H9 (cell line): ENCODE data around the gene TTC31. TPM values are rescaled to one million over a fixed set of nuclear protein-coding genes. Genes with fewer than 3 reads are reported as not detected.

Source experiments
- DNase-seq: peaks from one replicate; pipeline ENCODE4 v3.0.0-alpha.2; 2017
- H2AFZ ChIP-seq: one replicate; pipeline ENCODE4 v1.6.1; 2013; ENCODE audit warnings: mild to moderate bottlenecking, low read length, control low read depth, moderate library complexity
- H2AK5ac ChIP-seq: 2 replicates; pipeline ENCODE4 v1.6.1; 2013; ENCODE audit warnings: low read length, control low read depth, mixed read lengths; ENCODE audit not compliant: insufficient read length
- H2BK120ac ChIP-seq: one replicate; pipeline ENCODE4 v1.6.1; 2013; ENCODE audit warnings: low read depth, mild to moderate bottlenecking, low read length, control low read depth, inconsistent platforms; ENCODE audit not compliant: poor library complexity, severe bottlenecking
- H2BK12ac ChIP-seq: 2 replicates; pipeline ENCODE4 v1.6.1; 2013; ENCODE audit warnings: low read length, control low read depth, mixed read lengths, low read depth; ENCODE audit not compliant: insufficient read length
- H2BK15ac ChIP-seq: 2 replicates; pipeline ENCODE4 v1.6.1; 2013; ENCODE audit warnings: low read depth, low read length, control low read depth
- H2BK20ac ChIP-seq: one replicate; pipeline ENCODE4 v1.6.1; 2013; ENCODE audit warnings: low read depth, mild to moderate bottlenecking, low read length, control low read depth, inconsistent platforms; ENCODE audit not compliant: poor library complexity, severe bottlenecking
- H2BK5ac ChIP-seq: 2 replicates; pipeline ENCODE4 v1.6.1; 2013; ENCODE audit warnings: low read length, control low read depth, mixed read lengths; ENCODE audit not compliant: insufficient read length
- H3K14ac ChIP-seq: 2 replicates; pipeline ENCODE4 v1.6.1; 2013; ENCODE audit warnings: low read length, control low read depth; ENCODE audit not compliant: insufficient read depth
- H3K18ac ChIP-seq: 2 replicates; pipeline ENCODE4 v1.6.1; 2013; ENCODE audit warnings: low read depth, mild to moderate bottlenecking, mixed read lengths, low read length, control low read depth; ENCODE audit not compliant: insufficient read length
- H3K23ac ChIP-seq: 2 replicates; pipeline ENCODE4 v1.6.1; 2013; ENCODE audit warnings: low read length, control low read depth, mixed read lengths, low read depth; ENCODE audit not compliant: insufficient read length
- H3K23me2 ChIP-seq: 2 replicates; pipeline ENCODE4 v1.6.1; 2013; ENCODE audit warnings: low read depth, mild to moderate bottlenecking, mixed read lengths, low read length, control low read depth; ENCODE audit not compliant: insufficient read length, poor library complexity, severe bottlenecking
- H3K27ac ChIP-seq: 2 replicates; pipeline ENCODE4 v1.5.1; 2013; ENCODE audit warnings: low read length, control low read depth, mixed read lengths, low read depth; ENCODE audit not compliant: insufficient read length
- H3K27me3 ChIP-seq: 2 replicates; pipeline ENCODE4 v1.6.1; 2013; ENCODE audit warnings: low read length, control low read depth, inconsistent platforms; ENCODE audit not compliant: insufficient read depth
- H3K4ac ChIP-seq: 2 replicates; pipeline ENCODE4 v1.6.1; 2013; ENCODE audit warnings: low read depth, mild to moderate bottlenecking, control low read depth, inconsistent platforms, low read length, moderate library complexity
- H3K4me1 ChIP-seq: 2 replicates; pipeline ENCODE4 v1.6.1; 2013; ENCODE audit warnings: low read length, control low read depth, inconsistent platforms; ENCODE audit not compliant: insufficient read depth
- H3K4me2 ChIP-seq: 2 replicates; pipeline ENCODE4 v1.6.1; 2013; ENCODE audit warnings: low read length, control low read depth, mixed read lengths; ENCODE audit not compliant: insufficient read length, insufficient read depth
- H3K56ac ChIP-seq: 2 replicates; pipeline ENCODE4 v1.6.1; 2013; ENCODE audit warnings: low read depth, mild to moderate bottlenecking, mixed read lengths, low read length, control low read depth; ENCODE audit not compliant: insufficient read length
- H3K79me1 ChIP-seq: 2 replicates; pipeline ENCODE4 v1.6.1; 2013; ENCODE audit warnings: low read depth, mild to moderate bottlenecking, moderate library complexity, low read length, control low read depth, inconsistent platforms; ENCODE audit not compliant: insufficient read depth, poor library complexity, severe bottlenecking
- H3K79me2 ChIP-seq: 2 replicates; pipeline ENCODE4 v1.6.1; 2013; ENCODE audit warnings: low read length, control low read depth, inconsistent platforms; ENCODE audit not compliant: insufficient read depth
- H3K9ac ChIP-seq: 2 replicates; pipeline ENCODE4 v1.6.1; 2013; ENCODE audit warnings: low read length, control low read depth, mixed read lengths; ENCODE audit not compliant: insufficient read length; ENCODE audit errors: extremely low read depth
- H3K9me3 ChIP-seq: one replicate; pipeline ENCODE4 v1.6.1; 2013; ENCODE audit warnings: low read depth, low read length, inconsistent platforms; ENCODE audit not compliant: control insufficient read depth
- H3T11ph ChIP-seq: one replicate; pipeline ENCODE4 v1.6.1; 2013; ENCODE audit warnings: mild to moderate bottlenecking, low read length, control low read depth, inconsistent platforms
- H4K20me1 ChIP-seq: one replicate; pipeline ENCODE4 v1.6.1; 2013; ENCODE audit not compliant: control insufficient read depth, insufficient read length, insufficient read depth
- H4K5ac ChIP-seq: 2 replicates; pipeline ENCODE4 v1.6.1; 2013; ENCODE audit warnings: low read depth, mild to moderate bottlenecking, mixed read lengths, low read length, control low read depth; ENCODE audit not compliant: insufficient read length
- H4K8ac ChIP-seq: replicated peaks from 2 replicates; pipeline ENCODE4 v1.6.1; 2013; ENCODE audit warnings: low read length, control low read depth, mixed read lengths, low read depth; ENCODE audit not compliant: insufficient read length
- H4K91ac ChIP-seq: 2 replicates; pipeline ENCODE4 v1.6.1; 2013; ENCODE audit warnings: low read depth, mild to moderate bottlenecking, moderate library complexity, mixed read lengths, low read length, control low read depth; ENCODE audit not compliant: insufficient read length
- H3K27ac Mint-ChIP-seq, 3 experiments: 2 replicates in 2 of 3; 3 replicates in 1 of 3; pipeline ENCODE4 v1.8.0; 2020 to 2021; ENCODE audit warnings: mixed read lengths in 3 of 3, mild to moderate bottlenecking in 1 of 3, moderate library complexity in 1 of 3
- H3K27me3 Mint-ChIP-seq: 2 replicates; pipeline ENCODE4 v1.8.0; 2021; ENCODE audit warnings: low read depth, mild to moderate bottlenecking, moderate library complexity, mixed read lengths
- H3K36me3 Mint-ChIP-seq, 3 experiments: 2 replicates in 2 of 3; 3 replicates in 1 of 3; pipeline ENCODE4 v1.8.0; 2020 to 2021; ENCODE audit warnings: low read depth in 3 of 3, mixed read lengths in 3 of 3; ENCODE audit not compliant: insufficient read depth in 1 of 3
- H3K4me1 Mint-ChIP-seq, 2 experiments: 2 replicates each; pipeline ENCODE4 v1.8.0; 2020; ENCODE audit warnings: mixed read lengths in 2 of 2
- H3K4me3 Mint-ChIP-seq, 2 experiments: 2 replicates in 1 of 2; 3 replicates in 1 of 2; pipeline ENCODE4 v1.8.0; 2020 to 2021; ENCODE audit warnings: mild to moderate bottlenecking in 2 of 2, mixed read lengths in 2 of 2, moderate library complexity in 1 of 2
- H3K9me3 Mint-ChIP-seq, 2 experiments: 2 replicates in 1 of 2; 3 replicates in 1 of 2; pipeline ENCODE4 v1.8.0; 2020; ENCODE audit warnings: mild to moderate bottlenecking in 2 of 2, mixed read lengths in 2 of 2, moderate library complexity in 1 of 2
- CTCF ChIP-seq: fragments of 200-600 bp; sonication (generic); conservative IDR thresholded peaks from 3 replicates; pipeline ENCODE4 v1.8.0; 2021; ENCODE audit warnings: antibody characterized with exemption, mild to moderate bottlenecking
- WGBS: extraction: QIAGEN DNeasy Blood & Tissue Kit; methylation state at CpG from one replicate; pipeline ENCODE4 v1.1.7; 2013; ENCODE audit warnings: missing lambda C conversion rate, low lambda C conversion rate, mixed read lengths; ENCODE audit not compliant: insufficient read length; ENCODE audit errors: extremely low coverage; 5-methylcytosine and 5-hydroxymethylcytosine counted together
- total RNA-seq: library from RNA; stranded (reverse); gene quantifications from 2 replicates; pipeline ENCODE4 v1.2.1, GENCODE V29; 2021

Gene TTC31
- total RNA-seq, 1 experiment from 2014 or later, result 33.3 TPM

- Mint-ChIP-seq H3K27me3 (no peaks in the 10 kb centered on the region), H3K4me1 (peaks cover 27 to 36% of the 10 kb centered on the region in 2 experiments), H3K9me3 (no peaks in the 10 kb centered on the region), H3K4me3 (peak within 1 kb of the TSS; percentile 96 to 97), H3K27ac (peak within 1 kb of the TSS; percentile 98 to 99 (median 99)), H3K36me3 (peaks cover 10 to 29% (median 28%) of the 10 kb centered on the region in 3 experiments; a peak in 6 of 7 replicates)
- no peaks in the 10 kb centered on the region for H3K79me2 ChIP-seq
- peak within 1 kb of the TSS; percentile 80 for H3K27ac ChIP-seq
- H3T11ph ChIP-seq, result no peak within 1 kb of the TSS
- H2BK12ac ChIP-seq, result no peak within 1 kb of the TSS
- no peak within 1 kb of the TSS for H4K5ac ChIP-seq
- H2BK120ac ChIP-seq, result peak within 1 kb of the TSS; percentile 78
- peak within 1 kb of the TSS; percentile 91 for H3K18ac ChIP-seq
- H4K8ac ChIP-seq, result no peak within 1 kb of the TSS
- no peak within 1 kb of the TSS for H3K23ac ChIP-seq
- peak within 1 kb of the TSS; percentile 92 for H3K9ac ChIP-seq
- H3K9me3 ChIP-seq, result no peaks in the 10 kb centered on the region
- no peak within 1 kb of the TSS; the same call in 1 of the 2 replicates for H2BK15ac ChIP-seq
- WGBS, result no CpG with 5 or more reads among the region's 38 CpGs
- TF ChIP-seq CTCF, result no peak
- DNase-seq, result peak; percentile 100
- no peaks in the 10 kb centered on the region for H3K27me3 ChIP-seq
- H3K14ac ChIP-seq, result peak within 1 kb of the TSS; percentile 96
- H3K4me1 ChIP-seq, result peaks cover 2% of the 10 kb centered on the region; the same call in 1 of the 2 replicates
- no peak within 1 kb of the TSS for H3K56ac ChIP-seq
- H2BK20ac ChIP-seq, result no peak within 1 kb of the TSS
- H4K20me1 ChIP-seq, result peaks cover 2% of the 10 kb centered on the region
- peaks cover 18% of the 10 kb centered on the region for H3K23me2 ChIP-seq
- no peak within 1 kb of the TSS for H2AFZ ChIP-seq
- H3K4me2 ChIP-seq, result peak within 1 kb of the TSS; percentile 97
- H3K4ac ChIP-seq, result no peak within 1 kb of the TSS; the same call in 1 of the 2 replicates
- no peak within 1 kb of the TSS for H4K91ac ChIP-seq
- H2AK5ac ChIP-seq, result no peak within 1 kb of the TSS
- no peaks in the 10 kb centered on the region for H3K79me1 ChIP-seq
- H2BK5ac ChIP-seq, result no peak within 1 kb of the TSS
These were observed 24.5 kb upstream of the TTC31 start, which contains the start of gene WBP1 for GRCh38 chr2:74458132-74458937. Gene WBP1, plus strand, starts transcription at chr2:74458438. Its CDS starts 165 bp downstream, at chr2:74458603.
